ENCODE results near the gene SEMA7A.
A peak's percentile ranks its signal among the peaks of the same experiment; 100 is the strongest.

Gene SEMA7A

GRCh38 chr15:74378848-74379247, 54.9 kb downstream of the SEMA7A start:
- peaks cover 89% of the 10 kb centered on the region for H3K4me1 ChIP-seq (ENCODE audit: low read length)
- peaks cover 7% of the 10 kb centered on the region; the same call in 1 of the 2 replicates for H3K79me2 ChIP-seq (ENCODE audit: low read length)
- peak overlapping the region; percentile 70 for H2AFZ ChIP-seq (ENCODE audit: low read depth, low read length)
- peak overlapping the region; percentile 39 for H3K4me3 ChIP-seq (ENCODE audit: low read length)
- H3K9ac ChIP-seq (ENCODE audit: low read length), result peak overlapping the region; percentile 27; the same call in 1 of the 2 replicates
- no peaks in the 10 kb centered on the region for H3K9me3 ChIP-seq (ENCODE audit: insufficient read depth, low read length)
- no peaks in the 10 kb centered on the region for H4K20me1 ChIP-seq (ENCODE audit: insufficient read depth, low read length)
- TF ChIP-seq EZH2phosphoT487 (IDR thresholded peaks at IDR 0.05; ENCODE audit: low read depth) (no peak), CTCF (IDR thresholded peaks at IDR 0.05; ENCODE audit: low read depth, low read length) (no peak)
- H3K27ac ChIP-seq (ENCODE audit: low read length), result peak overlapping the region; percentile 30; the same call in 1 of the 2 replicates
- H3K36me3 ChIP-seq (replicated peaks; ENCODE audit: low read depth, low read length), result no peaks in the 10 kb centered on the region
- H3K27me3 ChIP-seq (ENCODE audit: low read depth, low read length), result no peaks in the 10 kb centered on the region
- H3K4me2 ChIP-seq (ENCODE audit: low read length), result peak overlapping the region; percentile 81

- Histone ChIP-seq H3K36me3 (replicated peaks; ENCODE audit: low read depth, low read length) (no peaks in the 10 kb centered on the region), H3K27ac (ENCODE audit: low read length) (peak overlapping the region; percentile 3; the same call in 1 of the 2 replicates), H3K4me1 (ENCODE audit: low read length) (peaks cover 86% of the 10 kb centered on the region), H3K9me3 (ENCODE audit: insufficient read depth, low read length) (no peaks in the 10 kb centered on the region), H3K79me2 (ENCODE audit: low read length) (peaks cover 7% of the 10 kb centered on the region; the same call in 1 of the 2 replicates), H3K9ac (ENCODE audit: low read length) (peak overlapping the region; percentile 27; the same call in 1 of the 2 replicates), H3K4me3 (ENCODE audit: low read length) (peak overlapping the region; percentile 39), H3K4me2 (ENCODE audit: low read length) (peak overlapping the region; percentile 81), H3K27me3 (ENCODE audit: low read depth, low read length) (no peaks in the 10 kb centered on the region), H2AFZ (ENCODE audit: low read depth, low read length) (no peak overlapping the region), H4K20me1 (ENCODE audit: insufficient read depth, low read length) (no peaks in the 10 kb centered on the region)
- no peak for TF ChIP-seq CTCF (IDR thresholded peaks at IDR 0.05; ENCODE audit: low read depth, low read length)
- no peak for TF ChIP-seq EZH2phosphoT487 (IDR thresholded peaks at IDR 0.05; ENCODE audit: low read depth)
Observed at GRCh38 chr15:74377831-74378766, 55.7 kb downstream of the SEMA7A start.

- Histone ChIP-seq H4K20me1 (ENCODE audit: insufficient read depth, low read length) (no peaks in the 10 kb centered on the region), H3K4me1 (ENCODE audit: low read length) (peaks cover 77% of the 10 kb centered on the region), H3K27ac (ENCODE audit: low read length) (no peak overlapping the region), H3K79me2 (ENCODE audit: low read length) (no peaks in the 10 kb centered on the region), H2AFZ (ENCODE audit: low read depth, low read length) (no peak overlapping the region), H3K9me3 (ENCODE audit: insufficient read depth, low read length) (no peaks in the 10 kb centered on the region), H3K27me3 (ENCODE audit: low read depth, low read length) (no peaks in the 10 kb centered on the region), H3K4me3 (ENCODE audit: low read length) (no peak overlapping the region), H3K36me3 (replicated peaks; ENCODE audit: low read depth, low read length) (no peaks in the 10 kb centered on the region), H3K4me2 (ENCODE audit: low read length) (peak overlapping the region; percentile 18; the same call in 1 of the 2 replicates), H3K9ac (ENCODE audit: low read length) (no peak overlapping the region)
- TF ChIP-seq EZH2phosphoT487 (IDR thresholded peaks at IDR 0.05; ENCODE audit: low read depth) (no peak), CTCF (IDR thresholded peaks at IDR 0.05; ENCODE audit: low read depth, low read length) (no peak)
Observed at GRCh38 chr15:74376825-74377581, 56.8 kb downstream of the SEMA7A start.

GRCh38 chr15:74376226-74376625, 57.5 kb downstream of the SEMA7A start:
- no peak for TF ChIP-seq CTCF (IDR thresholded peaks at IDR 0.05; ENCODE audit: low read depth, low read length)
- Histone ChIP-seq H3K4me1 (ENCODE audit: low read length) (peaks cover 69% of the 10 kb centered on the region), H3K36me3 (replicated peaks; ENCODE audit: low read depth, low read length) (no peaks in the 10 kb centered on the region), H3K4me2 (ENCODE audit: low read length) (no peak overlapping the region), H3K27ac (ENCODE audit: low read length) (no peak overlapping the region), H3K4me3 (ENCODE audit: low read length) (no peak overlapping the region), H2AFZ (ENCODE audit: low read depth, low read length) (no peak overlapping the region), H3K27me3 (ENCODE audit: low read depth, low read length) (no peaks in the 10 kb centered on the region), H3K79me2 (ENCODE audit: low read length) (no peaks in the 10 kb centered on the region), H3K9ac (ENCODE audit: low read length) (no peak overlapping the region), H4K20me1 (ENCODE audit: insufficient read depth, low read length) (no peaks in the 10 kb centered on the region), H3K9me3 (ENCODE audit: insufficient read depth, low read length) (no peaks in the 10 kb centered on the region)

All from OCI-LY3 (cell line).